Mucosa of stomach (tissue), 1 donor: ENCODE results near the gene CUL7.

Experiments
- H3K27me3 ChIP-seq: one replicate; pipeline ENCODE4 v1.7.0; 2013; ENCODE audit warnings: mild to moderate bottlenecking, low read length; ENCODE audit not compliant: control insufficient read depth, insufficient read depth
- H3K36me3 ChIP-seq: one replicate; pipeline ENCODE4 v1.7.0; 2013; ENCODE audit warnings: low read length; ENCODE audit not compliant: control insufficient read depth, insufficient read depth
- H3K4me1 ChIP-seq: one replicate; pipeline ENCODE4 v1.7.0; 2013; ENCODE audit warnings: mild to moderate bottlenecking, low read length; ENCODE audit not compliant: control insufficient read depth, insufficient read depth
- H3K4me3 ChIP-seq: one replicate; pipeline ENCODE4 v1.7.0; 2013; ENCODE audit warnings: low read length
- H3K9ac ChIP-seq: one replicate; pipeline ENCODE4 v1.7.0; 2013; ENCODE audit warnings: mild to moderate bottlenecking, low read length, moderate library complexity
- H3K9me3 ChIP-seq: one replicate; pipeline ENCODE4 v1.7.0; 2013; ENCODE audit warnings: mild to moderate bottlenecking, low read length, moderate library complexity; ENCODE audit not compliant: control insufficient read depth
- donor health status: Pancreatic carcinoma.

Gene CUL7

GRCh38 chr6:43053545-43054205, at the start of gene CUL7:
CUL7 (minus strand) TSS chr6:43053851; CDS start chr6:43052788, 1,063 bp downstream.
- H3K36me3 ChIP-seq, result peaks cover 6% of the 10 kb centered on the region
- H3K9me3 ChIP-seq, result no peaks in the 10 kb centered on the region
- H3K9ac ChIP-seq, result peak within 1 kb of the TSS; percentile 93
- H3K27me3 ChIP-seq, result no peaks in the 10 kb centered on the region
- H3K4me1 ChIP-seq, result peaks cover 30% of the 10 kb centered on the region
- peak within 1 kb of the TSS; percentile 66 for H3K4me3 ChIP-seq

DNA sequence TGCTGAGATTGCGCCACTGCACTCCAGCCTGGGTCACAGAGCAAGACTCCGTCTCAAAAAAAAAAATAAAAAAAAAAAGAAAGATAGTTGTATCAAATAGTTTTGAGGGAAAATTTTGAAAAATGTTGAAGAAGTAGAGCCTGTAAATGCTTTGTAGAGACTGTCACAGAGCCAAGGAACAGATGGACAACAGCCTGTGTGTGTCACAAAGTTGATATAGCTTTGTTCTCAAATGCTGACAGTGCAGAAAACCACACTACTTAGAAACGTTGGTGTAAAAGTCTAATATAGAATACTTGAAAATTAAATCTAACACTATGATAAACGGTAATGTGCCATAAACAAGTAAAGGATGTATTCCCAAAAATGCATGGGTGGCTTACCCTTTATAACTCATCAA, 47.8 kb upstream of the CUL7 start:
- Histone ChIP-seq H3K4me1 (peaks cover 15% of the 10 kb centered on the region), H3K9me3 (no peaks in the 10 kb centered on the region), H3K4me3 (no peak overlapping the region), H3K36me3 (no peaks in the 10 kb centered on the region), H3K9ac (no peak overlapping the region), H3K27me3 (no peaks in the 10 kb centered on the region)

- Histone ChIP-seq H3K4me1 (peaks cover 32% of the 10 kb centered on the region), H3K27me3 (no peaks in the 10 kb centered on the region), H3K4me3 (no peak overlapping the region), H3K36me3 (no peaks in the 10 kb centered on the region), H3K9ac (no peak overlapping the region), H3K9me3 (no peaks in the 10 kb centered on the region)
Observed at GRCh38 chr6:43097502-43097901, 43.9 kb upstream of the CUL7 start.

GRCh38 chr6:43097098-43097489, 43.4 kb upstream of the CUL7 start:
- Histone ChIP-seq H3K9me3 (no peaks in the 10 kb centered on the region), H3K4me3 (no peak overlapping the region), H3K9ac (peak overlapping the region; percentile 56), H3K4me1 (peaks cover 32% of the 10 kb centered on the region), H3K36me3 (no peaks in the 10 kb centered on the region), H3K27me3 (no peaks in the 10 kb centered on the region)

- no peaks in the 10 kb centered on the region for H3K36me3 ChIP-seq
- H3K4me1 ChIP-seq, result peaks cover 32% of the 10 kb centered on the region
- H3K4me3 ChIP-seq, result no peak overlapping the region
- no peaks in the 10 kb centered on the region for H3K27me3 ChIP-seq
- H3K9me3 ChIP-seq, result no peaks in the 10 kb centered on the region
- peak overlapping the region; percentile 56 for H3K9ac ChIP-seq
Observed at GRCh38 chr6:43096451-43097097, 42.9 kb upstream of the CUL7 start.

GRCh38 chr6:43095939-43096338, 42.3 kb upstream of the CUL7 start:
- Histone ChIP-seq H3K4me3 (no peak overlapping the region), H3K36me3 (no peaks in the 10 kb centered on the region), H3K9me3 (no peaks in the 10 kb centered on the region), H3K4me1 (peaks cover 32% of the 10 kb centered on the region), H3K27me3 (no peaks in the 10 kb centered on the region), H3K9ac (peak overlapping the region; percentile 56)

- Histone ChIP-seq H3K36me3 (no peaks in the 10 kb centered on the region), H3K9me3 (no peaks in the 10 kb centered on the region), H3K27me3 (no peaks in the 10 kb centered on the region), H3K9ac (peak overlapping the region; percentile 27), H3K4me3 (no peak overlapping the region), H3K4me1 (peaks cover 32% of the 10 kb centered on the region)
Observed at GRCh38 chr6:43093436-43094289, 40.0 kb upstream of the CUL7 start.

DNA sequence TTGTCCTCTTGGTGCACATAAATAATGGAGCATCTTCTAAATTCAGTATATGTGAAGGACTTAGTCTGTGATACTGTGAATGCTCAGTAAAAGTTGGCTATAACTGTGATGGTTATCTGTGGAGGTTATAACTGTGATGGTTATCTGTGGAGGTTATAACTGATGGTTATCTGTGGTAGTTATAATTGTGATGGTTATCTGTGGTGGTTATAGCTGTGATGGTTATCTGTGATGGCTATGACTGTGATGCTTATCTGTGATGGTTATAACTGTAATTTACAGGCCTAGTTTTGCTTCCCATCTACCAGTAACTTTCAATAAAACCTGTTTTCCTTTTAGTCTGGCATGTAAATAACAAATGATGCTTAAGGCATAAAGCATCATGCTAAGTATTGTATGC, 39.0 kb upstream of the CUL7 start:
- Histone ChIP-seq H3K9me3 (no peaks in the 10 kb centered on the region), H3K4me3 (no peak overlapping the region), H3K4me1 (peaks cover 29% of the 10 kb centered on the region), H3K36me3 (no peaks in the 10 kb centered on the region), H3K27me3 (no peaks in the 10 kb centered on the region), H3K9ac (no peak overlapping the region)

DNA sequence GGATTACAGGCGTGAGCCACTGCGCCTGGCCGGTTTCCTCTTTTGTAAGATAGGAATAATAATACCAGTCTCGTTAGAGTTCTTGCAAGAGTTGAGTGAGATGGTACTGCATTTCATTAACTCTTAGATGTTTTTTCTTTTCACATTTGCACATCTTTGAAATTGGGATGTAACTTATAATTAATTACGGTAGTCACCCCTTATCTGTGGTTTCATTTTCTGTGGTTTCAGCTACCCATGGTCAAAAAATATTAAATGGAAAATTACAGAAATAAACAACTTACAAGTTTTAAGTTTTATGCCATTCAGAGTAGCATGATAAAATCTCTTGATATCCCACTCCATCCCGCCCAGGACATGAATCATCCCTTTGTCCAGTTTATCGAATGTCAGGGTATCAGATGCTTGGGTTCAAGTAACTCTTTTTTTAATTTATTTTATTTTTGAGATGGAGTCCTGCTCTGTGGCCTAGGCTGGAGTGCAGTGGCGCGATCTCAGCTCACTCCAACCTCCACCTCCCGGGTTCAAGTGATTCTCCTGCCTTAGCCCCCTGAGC, 37.9 kb upstream of the CUL7 start:
- Histone ChIP-seq H3K4me1 (peaks cover 18% of the 10 kb centered on the region), H3K36me3 (no peaks in the 10 kb centered on the region), H3K27me3 (no peaks in the 10 kb centered on the region), H3K9me3 (no peaks in the 10 kb centered on the region), H3K9ac (no peak overlapping the region), H3K4me3 (no peak overlapping the region)

- Histone ChIP-seq H3K36me3 (no peaks in the 10 kb centered on the region), H3K9ac (no peak overlapping the region), H3K4me3 (no peak overlapping the region), H3K4me1 (peaks cover 13% of the 10 kb centered on the region), H3K27me3 (no peaks in the 10 kb centered on the region), H3K9me3 (no peaks in the 10 kb centered on the region)
Observed at GRCh38 chr6:43091020-43091419, 37.4 kb upstream of the CUL7 start.

GRCh38 chr6:43090559-43090956, 36.9 kb upstream of the CUL7 start:
- H3K27me3 ChIP-seq, result no peaks in the 10 kb centered on the region
- H3K4me3 ChIP-seq, result no peak overlapping the region
- no peaks in the 10 kb centered on the region for H3K9me3 ChIP-seq
- H3K36me3 ChIP-seq, result no peaks in the 10 kb centered on the region
- peak overlapping the region; percentile 42 for H3K9ac ChIP-seq
- peaks cover 8% of the 10 kb centered on the region for H3K4me1 ChIP-seq
